Uterus (tissue), 4 donors: ENCODE measurements around the gene RAPGEF3. TPM values are rescaled to one million over a fixed set of nuclear protein-coding genes. Genes with fewer than 3 reads are reported as not detected.

ENCODE experiments used
- DNase-seq, 2 donors: peaks; one replicate each; pipeline ENCODE4 v3.0.0-alpha.2; 2019 to 2020
- H3K27ac ChIP-seq, 2 donors: fragments of 200-600 bp; sonication (generic); 1 replicate in 1 of 2; 2 replicates in 1 of 2; pipeline ENCODE4 v1.5.1; 2016 to 2018
- H3K27me3 ChIP-seq, 2 donors: fragments of 200-600 bp; sonication (generic); one replicate each; pipeline ENCODE4 v1.5.1; 2018 to 2019; ENCODE audit warnings: control low read depth in 1 of 2
- H3K36me3 ChIP-seq, 2 donors: fragments of 200-600 bp; sonication (generic); one replicate each; pipeline ENCODE4 v1.5.1; 2019; ENCODE audit warnings: control low read depth in 1 of 2
- H3K4me1 ChIP-seq, 2 donors: fragments of 200-600 bp; sonication (generic); one replicate each; pipeline ENCODE4 v1.5.1; 2018 to 2019; ENCODE audit warnings: control low read depth in 1 of 2
- H3K4me3 ChIP-seq, 2 donors: fragments of 200-600 bp; sonication (generic); 1 replicate in 1 of 2; 2 replicates in 1 of 2; pipeline ENCODE4 v1.5.1; 2018 to 2019; ENCODE audit warnings: mild to moderate bottlenecking in 1 of 2
- H3K9me3 ChIP-seq, 2 donors: fragments of 200-600 bp; sonication (generic); one replicate each; pipeline ENCODE4 v1.5.1; 2019; ENCODE audit warnings: control low read depth in 1 of 2
- CTCF ChIP-seq, 4 experiments: fragments of 200-600 bp in 2 of 4; fragments of 450-650 bp in 2 of 4; sonication (generic) in 2 of 4; IDR thresholded peaks; one replicate each; pipeline ENCODE4 v1.5.1; 2016 to 2019; ENCODE audit warnings: antibody characterized with exemption in 4 of 4, mild to moderate bottlenecking in 2 of 4, moderate library complexity in 1 of 4
- POLR2A ChIP-seq, 2 donors: fragments of 450-650 bp; IDR thresholded peaks; one replicate each; pipeline ENCODE4 v1.6.1; 2016; ENCODE audit warnings: antibody characterized with exemption in 2 of 2, mild to moderate bottlenecking in 1 of 2, moderate library complexity in 1 of 2
- intact Hi-C: fragments of 100-400 bp; cut with DNase I; formaldehyde crosslinking; loops from one replicate; pipeline ENCODE4 v1.15.1; 2023; ENCODE audit warnings: low total_unique reads
- total RNA-seq, 4 donors: library from RNA; depleted of rRNA in 3 of 4; stranded (reverse); fragments of >200 nt in 3 of 4; gene quantifications; one replicate each; pipeline versions ENCODE4 v1.1.0 to v1.2.4, GENCODE V29; 2014 to 2023
- donor health status: DM: yes; HTN: yes; CAD: no.

The RAPGEF3 gene
- total RNA-seq, 4 donors from 2014 or later = 13.5 to 105 (median 48.7) TPM

GRCh38 chr12:47746523-47746922 is 12.2 kb downstream of the RAPGEF3 start:
- no peak for DNase-seq
- no peak overlapping the region for H3K27ac ChIP-seq
- intact Hi-C loops = loop anchor here (10.0 kb wide), 1 partner anchor 88 kb away; no protein-coding TSS in a partner anchor
- no peaks in the 10 kb centered on the region for H3K36me3 ChIP-seq
- no peaks in the 10 kb centered on the region for H3K9me3 ChIP-seq
- no peaks in the 10 kb centered on the region for H3K4me1 ChIP-seq
- no peaks in the 10 kb centered on the region for H3K27me3 ChIP-seq
- H3K4me3 ChIP-seq = no peak overlapping the region
- no peak for TF ChIP-seq POLR2A (IDR thresholded peaks at IDR 0.05)
- no peak for TF ChIP-seq CTCF (IDR thresholded peaks at IDR 0.05)

- no peaks in the 10 kb centered on the region for H3K4me1 ChIP-seq
- no peaks in the 10 kb centered on the region for H3K27me3 ChIP-seq
- intact Hi-C loops = loop anchor here (10.0 kb wide), 1 partner anchor 89 kb away; no protein-coding TSS in a partner anchor
- no peak for DNase-seq
- H3K4me3 ChIP-seq = no peak overlapping the region
- no peak overlapping the region for H3K27ac ChIP-seq
- H3K36me3 ChIP-seq = no peaks in the 10 kb centered on the region
- no peak for TF ChIP-seq POLR2A (IDR thresholded peaks at IDR 0.05)
- no peak for TF ChIP-seq CTCF (IDR thresholded peaks at IDR 0.05)
- no peaks in the 10 kb centered on the region for H3K9me3 ChIP-seq
These were observed 12.6 kb downstream of the RAPGEF3 start for GRCh38 chr12:47746073-47746472.

- H3K9me3 ChIP-seq = no peaks in the 10 kb centered on the region
- no peak overlapping the region for H3K27ac ChIP-seq
- no peak for DNase-seq
- H3K4me3 ChIP-seq = no peak overlapping the region
- no peak for TF ChIP-seq CTCF (IDR thresholded peaks at IDR 0.05)
- no peak for TF ChIP-seq POLR2A (IDR thresholded peaks at IDR 0.05)
- H3K36me3 ChIP-seq = no peaks in the 10 kb centered on the region
- H3K4me1 ChIP-seq = no peaks in the 10 kb centered on the region
- no peaks in the 10 kb centered on the region for H3K27me3 ChIP-seq
- intact Hi-C loops = loop anchor here (10.0 kb wide), 1 partner anchor 89 kb away; no protein-coding TSS in a partner anchor
These were observed 13.1 kb downstream of the RAPGEF3 start for GRCh38 chr12:47745485-47746041.

GRCh38 chr12:47744778-47745436 is 13.8 kb downstream of the RAPGEF3 start:
- Histone ChIP-seq H3K36me3 (no peaks in the 10 kb centered on the region), H3K27ac (no peak overlapping the region), H3K9me3 (no peaks in the 10 kb centered on the region), H3K4me1 (no peaks in the 10 kb centered on the region), H3K27me3 (no peaks in the 10 kb centered on the region), H3K4me3 (no peak overlapping the region)
- intact Hi-C loops = loop anchor here (10.0 kb wide), 1 partner anchor 90 kb away; no protein-coding TSS in a partner anchor
- no peak for DNase-seq
- TF ChIP-seq POLR2A (IDR thresholded peaks at IDR 0.05) (no peak), CTCF (IDR thresholded peaks at IDR 0.05) (no peak)

- H3K27ac ChIP-seq = no peak overlapping the region
- intact Hi-C loops = loop anchor here (10.0 kb wide), 1 partner anchor 91 kb away; no protein-coding TSS in a partner anchor
- H3K27me3 ChIP-seq = no peaks in the 10 kb centered on the region
- TF ChIP-seq CTCF (IDR thresholded peaks at IDR 0.05) (peak in 3 of 4 experiments; percentile 31 to 44 (median 33)), POLR2A (IDR thresholded peaks at IDR 0.05) (no peak)
- H3K36me3 ChIP-seq = no peaks in the 10 kb centered on the region
- no peak overlapping the region for H3K4me3 ChIP-seq
- no peaks in the 10 kb centered on the region for H3K9me3 ChIP-seq
- DNase-seq = no peak
- no peaks in the 10 kb centered on the region for H3K4me1 ChIP-seq
These were observed 14.6 kb downstream of the RAPGEF3 start for GRCh38 chr12:47744005-47744651.
